Hypothalamus (tissue), 51 donors: ENCODE results near the gene CNST.
"Not testable (repeated sequence)": the region's sequence is repeated elsewhere in the genome, so short reads cannot be mapped to it uniquely, and the experiment has no call there.

Experiments
- DNase-seq, 51 donors: peaks; one replicate each; lab custom pipeline; 2025; lab: John Stamatoyannopoulos, UW

CNST gene

GRCh38 chr1:246558041-246558440, 8.2 kb upstream of the CNST start:
- DNase-seq = no peak

- no peak for DNase-seq
Observed at GRCh38 chr1:246559310-246559709, 6.9 kb upstream of the CNST start.

DNA sequence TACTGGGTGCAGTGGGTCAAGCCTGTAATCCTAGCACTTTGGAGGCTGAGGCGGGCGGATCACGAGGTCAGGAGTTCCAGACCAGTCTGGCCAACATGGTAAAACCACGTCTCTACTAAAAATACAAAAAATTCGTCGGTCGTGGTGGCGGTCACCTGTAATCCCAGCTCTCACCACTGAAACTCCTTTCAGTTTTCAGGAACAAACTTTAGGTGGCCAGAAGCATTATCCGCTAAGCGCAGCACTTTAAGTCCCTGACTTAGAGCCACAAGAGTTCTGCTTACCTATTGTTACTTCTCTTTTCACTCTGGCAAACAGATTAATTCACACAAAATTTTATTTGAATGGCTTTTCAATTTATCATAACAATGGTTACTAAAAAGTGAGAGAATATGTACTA, 5.4 kb upstream of the CNST start:
- DNase-seq = not testable (repeated sequence)

GRCh38 chr1:246564839-246565750, 1.2 kb upstream of the CNST start:
- peak in 1 of 51 donors; percentile 10 for DNase-seq

- no peak for DNase-seq
Observed at GRCh38 chr1:246565751-246566127, 517 bp upstream of the CNST start.

- peak in 15 of 51 donors; percentile 30 to 79 (median 51) for DNase-seq
Observed at GRCh38 chr1:246566813-246567645, 773 bp downstream of the CNST start.

DNA sequence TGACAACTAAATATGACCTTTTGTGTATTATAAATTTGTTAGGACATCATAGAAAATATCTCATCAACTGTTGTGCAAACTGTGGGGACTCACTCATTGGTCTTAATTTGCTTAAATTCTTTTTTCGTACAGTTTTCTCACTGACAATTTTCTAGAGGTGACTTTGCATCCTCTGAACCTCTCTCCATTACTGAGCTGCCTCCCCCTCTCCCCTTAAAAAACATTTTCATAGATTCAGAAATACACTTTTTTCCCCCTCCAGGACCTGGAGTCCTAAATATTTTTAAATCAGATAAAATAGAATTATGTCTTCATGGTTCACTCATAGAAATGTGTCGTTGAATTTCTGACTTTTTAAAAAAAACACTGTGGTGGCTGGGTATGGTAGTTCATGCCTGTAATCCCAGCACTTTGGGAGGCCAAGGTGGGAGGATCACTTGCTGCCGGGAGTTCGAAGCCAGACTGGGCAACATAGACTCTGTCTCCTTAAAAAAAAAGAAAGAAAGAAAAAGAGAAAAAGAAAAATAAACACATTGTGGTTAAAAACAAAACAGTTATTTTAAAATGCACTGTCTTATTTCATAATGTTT, 1.5 kb downstream of the CNST start:
- no peak for DNase-seq

DNA sequence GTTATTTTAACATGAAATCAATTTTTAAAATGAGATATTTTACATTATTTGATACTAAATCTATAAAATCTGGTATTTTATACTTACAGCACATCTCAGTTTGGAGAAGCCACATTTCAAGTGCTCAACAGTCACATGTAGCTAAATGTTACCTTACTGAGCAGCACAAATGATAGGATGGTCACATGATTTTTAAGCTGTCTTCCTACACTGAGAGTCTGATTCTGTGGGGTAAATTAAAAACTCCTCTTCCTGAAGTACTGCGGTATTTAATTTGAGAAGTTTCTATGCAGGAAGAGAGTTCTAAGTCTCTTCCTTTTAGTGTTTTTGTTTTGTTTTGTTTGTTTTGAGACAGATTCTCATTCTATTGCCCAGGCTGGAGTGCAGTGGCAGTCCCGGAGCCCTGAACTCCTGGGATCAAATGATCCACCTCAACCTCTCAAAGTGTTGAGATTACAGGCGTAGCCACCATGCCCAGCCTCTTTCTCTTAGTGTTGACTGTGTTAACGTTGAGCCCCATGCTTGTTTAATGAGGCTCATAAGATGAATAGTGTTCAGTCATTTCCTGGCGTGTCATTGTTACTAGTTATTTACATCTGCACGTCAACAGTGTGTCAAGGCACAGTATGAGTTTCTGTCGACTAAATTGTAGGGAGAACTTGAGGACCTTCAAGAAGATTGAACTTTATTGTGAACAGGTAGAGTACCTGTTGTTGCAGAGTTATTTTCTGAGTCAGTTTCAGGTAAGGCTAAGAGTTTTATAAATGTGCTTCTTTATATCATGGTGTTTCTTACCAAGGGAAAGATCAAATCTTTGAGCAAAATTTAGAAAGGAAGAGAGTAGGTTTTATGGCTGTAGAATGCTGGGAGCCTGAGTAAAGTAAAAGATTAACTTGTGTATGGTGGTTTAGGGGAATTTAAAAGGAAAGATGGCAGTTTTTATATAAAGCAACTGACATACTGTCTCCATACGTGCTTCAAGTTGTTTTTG, 3.3 kb downstream of the CNST start:
- no peak for DNase-seq

DNA sequence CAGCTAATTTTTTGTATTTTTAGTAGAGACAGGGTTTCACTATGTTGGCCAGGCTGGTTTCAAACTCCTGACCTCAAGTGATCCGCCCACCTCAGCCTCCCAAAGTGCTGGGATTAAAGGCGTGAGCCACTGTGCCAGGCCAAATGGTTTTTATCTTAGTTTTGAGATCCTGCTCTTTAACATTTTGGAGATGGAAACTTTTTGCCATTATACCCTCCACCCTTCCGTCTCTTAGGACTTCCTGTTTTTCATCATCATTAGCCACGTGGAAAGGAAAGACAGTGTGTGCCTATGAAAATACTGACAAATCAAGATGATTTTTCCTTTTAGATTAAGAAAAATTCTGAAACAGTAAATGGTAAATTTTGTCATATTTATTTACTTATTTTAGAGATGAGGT, 5.1 kb downstream of the CNST start:
- DNase-seq = not testable (repeated sequence)

- DNase-seq = no peak
Observed at GRCh38 chr1:246571953-246572352, 5.7 kb downstream of the CNST start.

GRCh38 chr1:246572785-246573184, 6.5 kb downstream of the CNST start:
- DNase-seq = no peak

DNA sequence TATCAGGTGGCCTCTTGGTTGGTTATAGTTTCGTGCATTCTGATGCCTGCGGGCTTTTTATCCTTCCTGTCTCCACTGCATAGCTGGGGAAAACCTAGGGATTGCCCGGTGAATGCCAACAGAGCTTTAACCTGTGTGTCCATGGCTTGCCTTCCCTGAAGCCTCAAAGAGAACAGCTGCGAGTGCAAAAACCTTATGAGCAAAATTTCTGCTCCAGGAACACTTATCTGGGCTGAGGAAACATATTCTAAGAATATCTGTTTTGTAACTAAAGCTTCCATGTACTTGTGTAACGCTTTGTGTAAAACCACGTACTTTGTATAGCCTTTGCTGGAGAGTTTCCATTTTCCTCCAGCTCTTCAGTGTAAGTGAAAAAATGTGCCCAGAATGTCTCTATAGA, 7.2 kb downstream of the CNST start:
- DNase-seq = no peak

- DNase-seq = no peak
Observed at GRCh38 chr1:246576709-246577032, 10.4 kb downstream of the CNST start.

DNA sequence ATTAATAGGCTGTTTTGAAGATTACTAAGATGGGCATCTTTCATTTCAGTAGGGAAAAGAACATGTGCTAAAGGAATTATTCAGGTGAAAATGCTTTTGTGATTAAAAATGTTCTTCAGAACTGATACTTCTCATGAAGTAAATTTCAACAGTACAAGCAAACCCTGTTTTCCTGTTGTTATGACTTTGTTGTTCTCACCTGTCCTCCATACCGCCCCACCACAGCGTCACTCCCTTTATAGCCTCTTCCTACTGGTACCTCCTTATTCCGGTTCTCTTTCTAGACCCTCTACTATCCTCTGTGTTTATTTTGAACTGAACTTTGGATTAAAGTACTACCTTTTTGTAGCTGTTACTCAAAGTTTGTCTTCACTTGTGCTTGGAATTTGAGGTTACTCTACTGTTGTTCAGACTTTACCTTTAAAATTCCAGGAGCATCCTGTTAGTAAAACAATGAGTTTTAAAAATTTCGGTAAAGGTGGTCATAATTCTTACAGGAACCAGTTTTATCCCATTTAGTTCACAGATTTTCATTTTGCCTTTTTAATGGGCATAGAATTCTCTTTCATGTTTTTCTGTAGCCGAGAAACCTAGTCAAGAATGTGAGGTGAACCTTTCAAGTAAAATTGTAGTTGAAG, 10.9 kb downstream of the CNST start:
- DNase-seq = no peak

DNA sequence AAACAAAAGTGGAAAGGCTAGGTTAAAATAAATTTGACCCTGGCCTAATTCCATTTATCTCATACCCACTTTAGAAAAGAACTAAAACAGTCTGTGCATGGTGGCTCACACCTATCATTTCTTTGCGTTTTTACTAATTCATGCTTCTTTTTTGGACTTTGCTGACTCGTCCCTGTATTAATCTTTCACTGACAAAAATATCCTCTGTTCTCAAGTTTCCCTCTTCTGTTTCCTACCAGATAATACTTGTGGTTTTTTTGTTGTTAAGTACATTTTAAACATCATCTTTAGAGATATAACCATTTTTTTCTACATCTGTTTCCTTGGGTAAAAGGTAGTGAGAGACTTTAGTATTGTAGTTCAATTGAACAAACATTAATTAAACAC, 11.5 kb downstream of the CNST start:
- DNase-seq = no peak

DNA sequence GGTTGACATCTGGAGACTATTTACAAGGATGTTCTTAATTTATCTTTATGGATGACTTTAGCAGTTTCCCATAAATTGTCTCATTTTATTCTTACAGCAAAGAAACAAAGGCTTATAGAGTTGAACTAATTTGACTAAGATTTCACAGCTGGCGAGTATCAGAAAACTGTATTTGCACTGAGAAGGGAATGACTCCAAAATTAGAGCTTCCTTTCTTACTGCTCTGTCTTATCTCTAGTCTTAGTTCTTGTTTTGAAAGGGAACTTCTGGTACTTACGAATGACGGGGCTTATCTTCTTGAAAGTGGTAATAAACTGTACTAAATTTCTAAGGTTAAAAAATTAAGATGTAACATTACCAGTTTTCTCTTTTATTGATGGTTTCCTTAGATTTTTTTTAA, 13.6 kb downstream of the CNST start:
- DNase-seq = no peak

GRCh38 chr1:246580497-246581370, 14.5 kb downstream of the CNST start:
- DNase-seq = no peak

DNA sequence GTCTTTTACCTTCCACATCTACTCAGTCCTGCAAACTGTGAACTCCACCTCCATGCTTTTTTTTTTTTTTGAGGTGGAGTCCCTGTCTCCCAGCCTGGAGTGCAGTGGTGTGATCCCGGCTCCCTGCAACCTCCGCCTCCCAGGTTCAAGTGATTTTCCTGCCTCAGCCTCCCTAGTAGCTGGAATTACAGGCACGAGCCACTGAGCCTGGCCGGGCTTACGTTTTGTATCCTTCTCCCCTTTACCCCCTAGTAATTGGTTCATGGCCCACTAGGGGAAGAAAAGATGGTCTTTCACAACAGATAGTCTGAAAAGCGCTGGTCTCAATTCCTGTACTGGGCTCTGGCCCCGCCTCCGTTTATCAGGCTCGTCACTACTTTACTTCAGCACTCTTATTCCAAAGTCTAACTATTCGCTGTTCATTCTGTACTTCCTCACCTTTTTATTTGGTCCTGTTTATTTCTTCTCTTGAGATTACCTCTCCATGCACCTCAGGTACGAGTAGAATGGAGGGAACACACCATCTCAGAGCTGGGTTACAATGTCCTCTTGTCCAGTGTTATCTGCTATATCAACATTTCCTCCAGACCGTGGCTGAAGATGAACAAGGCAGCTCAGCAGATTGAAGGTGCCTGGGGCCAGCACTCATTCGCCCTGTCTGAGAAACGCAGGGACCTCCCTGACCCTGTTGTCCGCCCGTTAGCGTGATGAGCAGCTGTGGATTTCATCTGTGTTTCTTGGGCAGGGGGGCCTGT, 16.2 kb downstream of the CNST start:
- no peak for DNase-seq
